Large intestine (tissue), 3 donors: ENCODE data around the gene DPRX. TPM values are rescaled to one million over a fixed set of nuclear protein-coding genes. Genes with fewer than 3 reads are reported as not detected.
"Not testable (repeated sequence)": the region's sequence is repeated elsewhere in the genome, so short reads cannot be mapped to it uniquely, and the experiment has no call there.

ENCODE experiments used
- DNase-seq, 2 donors: peaks; one replicate each; pipeline versions ENCODE4 v3.0.0 to v3.0.0-alpha.2; 2013
- H3K27ac ChIP-seq: one replicate; pipeline ENCODE4 v1.5.1; 2013; ENCODE audit warnings: low read length
- H3K27me3 ChIP-seq: 2 replicates; pipeline ENCODE4 v1.6.1; 2013; ENCODE audit warnings: low read length; ENCODE audit not compliant: control insufficient read depth, insufficient read depth
- H3K36me3 ChIP-seq: 2 replicates; pipeline ENCODE4 v1.6.1; 2013; ENCODE audit warnings: low read length; ENCODE audit not compliant: control insufficient read depth, insufficient read depth
- H3K4me1 ChIP-seq: one replicate; pipeline ENCODE4 v1.6.1; 2013; ENCODE audit warnings: low read length; ENCODE audit not compliant: control insufficient read depth, insufficient read depth
- H3K4me3 ChIP-seq: one replicate; pipeline ENCODE4 v1.5.1; 2013; ENCODE audit warnings: low read length
- H3K9me3 ChIP-seq: one replicate; pipeline ENCODE4 v1.6.1; 2013; ENCODE audit warnings: mild to moderate bottlenecking, low read depth, low read length, moderate library complexity; ENCODE audit not compliant: control insufficient read depth
- WGBS: methylation state at CpG from one replicate; pipeline ENCODE4 v1.1.5; 2013; ENCODE audit warnings: low lambda C conversion rate; ENCODE audit not compliant: insufficient coverage; 5-methylcytosine and 5-hydroxymethylcytosine counted together
- polyA plus RNA-seq: library from polyadenylated mRNA; unstranded; fragments of 120-200 nt; gene quantifications from one replicate; pipeline ENCODE4 v1.2.1, GENCODE V29; 2013

DPRX gene
- polyA plus RNA-seq, 1 donor: not detected

DNA sequence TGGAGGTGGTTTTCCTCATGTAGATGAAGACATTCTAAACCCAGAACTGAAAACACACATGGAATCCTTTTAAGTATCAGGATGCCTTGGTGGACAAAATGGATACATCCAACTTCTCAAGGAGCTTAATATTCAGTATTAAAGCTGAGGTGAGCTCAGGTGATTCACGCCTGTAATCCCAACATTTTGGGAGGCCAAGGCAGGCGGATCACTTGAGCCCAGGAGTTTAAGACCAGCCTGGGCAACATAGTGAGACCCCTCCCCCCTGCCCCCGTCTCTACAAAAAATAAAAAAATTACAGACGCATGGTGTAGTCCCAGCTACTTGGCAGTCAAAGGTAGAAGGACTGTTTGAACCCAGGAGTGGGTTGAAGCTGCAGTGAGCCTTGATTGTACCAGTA lies 28.8 kb downstream of the DPRX start:
- Histone ChIP-seq H3K4me1 (no peaks in the 10 kb centered on the region), H3K9me3 (no peaks in the 10 kb centered on the region), H3K36me3 (no peaks in the 10 kb centered on the region), H3K27ac (no peak overlapping the region), H3K27me3 (no peaks in the 10 kb centered on the region), H3K4me3 (no peak overlapping the region)
- WGBS: no CpG with 5 or more reads among the region's 4 CpGs
- DNase-seq: no peak

DNA sequence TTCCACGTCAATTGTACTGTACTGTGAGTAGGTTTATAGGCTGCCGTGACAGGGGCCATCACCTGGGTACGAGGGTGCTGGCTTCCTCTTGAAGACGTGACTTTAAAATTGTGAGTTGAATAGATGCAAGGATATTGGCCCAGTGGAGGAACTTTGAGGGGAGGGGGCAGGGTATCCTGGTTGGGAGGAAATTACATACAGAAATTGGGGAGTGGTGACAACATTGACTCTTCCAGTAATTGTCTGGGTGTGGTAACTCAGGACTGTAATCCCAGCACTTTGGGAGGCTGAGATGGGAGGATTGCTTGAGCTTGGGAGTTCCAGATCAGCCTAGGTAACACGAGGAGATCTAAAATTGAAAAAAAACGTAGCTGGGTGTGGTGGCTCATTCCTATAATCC lies 30.4 kb downstream of the DPRX start:
- H3K36me3 ChIP-seq: no peaks in the 10 kb centered on the region
- WGBS: no CpG with 5 or more reads among the region's 6 CpGs
- no peak overlapping the region for H3K27ac ChIP-seq
- no peaks in the 10 kb centered on the region for H3K27me3 ChIP-seq
- H3K4me1 ChIP-seq: no peaks in the 10 kb centered on the region
- no peaks in the 10 kb centered on the region for H3K9me3 ChIP-seq
- H3K4me3 ChIP-seq: no peak overlapping the region
- DNase-seq: no peak

DNA sequence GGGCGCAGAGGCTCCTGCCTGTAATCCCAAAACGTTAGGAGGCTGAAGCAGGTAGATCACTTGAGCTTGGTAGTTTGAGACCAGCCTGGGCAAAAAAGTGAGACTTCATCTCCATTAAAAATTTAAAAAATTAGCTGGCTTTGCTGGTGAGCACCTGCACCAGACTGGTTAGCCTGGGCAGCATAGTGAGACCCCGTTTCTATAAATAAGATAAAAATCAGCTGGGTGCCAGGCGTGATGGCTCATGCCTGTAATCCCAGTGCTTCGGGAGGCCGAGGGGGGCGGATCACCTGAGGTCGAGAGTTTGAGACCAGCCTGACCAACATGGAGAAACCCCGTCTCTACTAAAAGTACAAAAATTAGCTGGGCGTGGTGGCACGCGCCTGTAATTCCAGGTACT lies 32.4 kb downstream of the DPRX start:
- no peaks in the 10 kb centered on the region for H3K4me1 ChIP-seq
- no peaks in the 10 kb centered on the region for H3K9me3 ChIP-seq
- no peak overlapping the region for H3K27ac ChIP-seq
- no CpG with 5 or more reads among the region's 12 CpGs for WGBS
- H3K27me3 ChIP-seq: no peaks in the 10 kb centered on the region
- no peaks in the 10 kb centered on the region for H3K36me3 ChIP-seq
- no peak overlapping the region for H3K4me3 ChIP-seq
- DNase-seq: no peak

DNA sequence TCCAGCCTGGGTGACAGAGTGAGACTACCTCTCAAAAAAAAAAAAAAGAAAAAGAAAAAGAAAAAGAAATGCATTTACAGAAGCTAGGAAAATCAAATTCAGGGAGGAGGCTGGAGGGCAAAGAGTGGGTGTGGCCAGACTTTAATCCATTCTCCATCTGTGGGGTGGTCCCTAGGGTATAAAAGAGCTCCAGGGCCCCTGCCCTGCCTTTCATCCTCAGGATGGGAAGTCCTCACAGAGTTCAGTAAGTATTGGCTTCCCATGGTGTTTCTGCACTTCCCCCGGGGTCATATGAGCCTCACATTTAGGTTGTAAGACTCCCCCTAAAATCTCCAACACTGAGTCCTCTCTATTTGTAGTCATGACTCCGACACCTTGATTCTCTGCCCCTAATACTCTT lies 33.0 kb downstream of the DPRX start:
- Histone ChIP-seq H3K27ac (no peak overlapping the region), H3K9me3 (no peaks in the 10 kb centered on the region), H3K4me3 (no peak overlapping the region), H3K36me3 (no peaks in the 10 kb centered on the region), H3K27me3 (no peaks in the 10 kb centered on the region), H3K4me1 (no peaks in the 10 kb centered on the region)
- whole genome bisulfite sequencing: no CpG with 5 or more reads among the region's 2 CpGs
- DNase-seq: no peak

DNA sequence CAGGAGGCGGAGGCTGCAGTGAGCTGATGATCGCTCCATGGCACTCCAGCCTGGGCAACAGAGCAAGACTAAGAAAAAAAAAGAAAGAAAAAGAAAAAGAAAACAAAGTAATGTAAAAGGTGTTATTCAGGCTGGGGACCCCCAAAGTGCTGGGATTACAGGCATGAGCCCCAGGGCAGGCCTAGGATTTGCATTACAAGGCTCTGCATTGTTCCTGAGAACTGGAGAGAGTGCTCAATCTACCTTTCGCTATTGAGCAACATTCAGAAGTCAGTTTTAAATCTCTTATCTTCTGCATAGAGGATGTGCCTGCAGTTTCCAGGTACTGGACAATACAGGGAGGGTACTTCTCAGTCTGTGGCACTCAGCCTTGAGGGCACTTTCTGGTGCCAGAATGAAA lies 34.5 kb downstream of the DPRX start:
- H3K36me3 ChIP-seq, DNase-seq, H3K27ac ChIP-seq, H3K27me3 ChIP-seq, H3K4me1 ChIP-seq, H3K4me3 ChIP-seq, H3K9me3 ChIP-seq: not testable (repeated sequence)
- no CpG with 5 or more reads among the region's 3 CpGs for WGBS

DNA sequence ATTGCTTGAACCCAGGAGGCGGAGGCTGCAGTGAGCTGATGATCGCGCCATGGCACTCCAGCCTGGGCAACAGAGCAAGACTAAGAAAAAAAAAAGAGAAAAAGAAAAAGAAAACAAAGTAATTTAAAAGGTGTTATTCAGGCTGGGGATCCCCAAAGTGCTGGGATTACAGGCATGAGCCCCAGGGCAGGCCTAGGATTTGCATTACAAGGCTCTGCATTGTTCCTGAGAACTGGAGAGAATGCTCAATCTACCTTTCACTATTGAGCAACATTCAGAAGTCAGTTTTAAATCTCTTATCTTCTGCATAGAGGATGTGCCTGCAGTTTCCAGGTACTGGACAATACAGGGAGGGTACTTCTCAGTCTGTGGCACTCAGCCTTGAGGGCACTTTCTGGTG lies 37.0 kb downstream of the DPRX start:
- WGBS: no CpG with 5 or more reads among the region's 3 CpGs
- not testable (repeated sequence) for H3K4me1 ChIP-seq, H3K4me3 ChIP-seq, H3K36me3 ChIP-seq, H3K27me3 ChIP-seq, H3K27ac ChIP-seq, H3K9me3 ChIP-seq, DNase-seq

DNA sequence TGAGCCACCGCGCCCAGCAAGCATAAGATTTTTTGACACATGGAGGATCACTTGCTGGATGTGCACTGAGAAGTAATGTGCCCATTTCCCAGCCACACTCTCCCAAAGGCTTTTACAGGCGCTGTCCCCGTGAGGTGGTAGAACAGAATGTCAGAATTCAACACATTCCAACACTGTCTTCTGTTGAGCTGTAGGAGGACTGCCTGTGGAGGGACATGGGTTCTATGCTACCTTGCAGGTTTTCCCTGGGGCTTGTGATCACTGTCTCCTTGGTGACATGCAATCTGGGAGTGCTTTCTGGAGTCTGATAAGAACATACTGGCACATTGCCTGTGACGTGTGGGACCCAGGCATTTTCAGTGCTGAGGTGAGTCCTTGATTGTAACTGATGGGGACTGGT lies 38.5 kb downstream of the DPRX start:
- WGBS: no CpG with 5 or more reads among the region's 5 CpGs
- Histone ChIP-seq H3K9me3 (no peaks in the 10 kb centered on the region), H3K4me1 (no peaks in the 10 kb centered on the region), H3K27me3 (no peaks in the 10 kb centered on the region), H3K4me3 (no peak overlapping the region), H3K27ac (no peak overlapping the region), H3K36me3 (no peaks in the 10 kb centered on the region)
- no peak for DNase-seq

DNA sequence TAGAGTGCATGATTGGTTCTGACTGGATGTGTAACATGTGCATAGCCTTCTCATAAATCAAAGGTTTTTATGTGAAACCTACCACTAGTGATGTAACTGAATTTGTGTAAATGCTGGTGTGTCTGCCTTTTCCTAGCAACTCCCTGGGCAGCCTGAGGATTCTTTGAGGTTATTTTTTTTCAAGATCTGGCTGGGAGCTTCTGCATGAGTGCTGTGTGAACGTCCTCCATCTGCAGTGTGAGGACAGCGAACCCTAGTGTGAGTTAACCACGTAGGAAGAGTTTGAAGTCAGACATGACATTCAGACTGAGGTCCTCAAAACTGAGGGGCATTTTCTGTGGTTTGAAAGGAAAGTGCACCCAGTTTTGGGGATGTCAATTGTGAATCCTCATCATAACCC lies 39.9 kb downstream of the DPRX start:
- Histone ChIP-seq H3K36me3 (no peaks in the 10 kb centered on the region), H3K9me3 (no peaks in the 10 kb centered on the region), H3K27ac (no peak overlapping the region), H3K4me3 (no peak overlapping the region), H3K27me3 (no peaks in the 10 kb centered on the region), H3K4me1 (no peaks in the 10 kb centered on the region)
- DNase-seq: no peak
- no CpG with 5 or more reads among the region's 3 CpGs for WGBS

Other genes starting within 250 kb of the DPRX start
- 11.7 TPM for gene ZNF765, start 236.8 kb upstream of the DPRX start, polyA plus RNA-seq
- 15.6 TPM for gene ZNF761, start 200.0 kb upstream of the DPRX start, polyA plus RNA-seq
- gene ZNF813, start 164.3 kb upstream of the DPRX start, polyA plus RNA-seq: 6.0 TPM
- 17.1 TPM for gene ZNF331, start 93.9 kb upstream of the DPRX start, polyA plus RNA-seq
- gene NLRP12, start 192.3 kb downstream of the DPRX start, polyA plus RNA-seq: 0.03 TPM
- gene MYADM, start 235.9 kb downstream of the DPRX start, polyA plus RNA-seq: 87.7 TPM